ENCODE measurements around the gene AP4B1.
"Not testable (repeated sequence)": the region's sequence is repeated elsewhere in the genome, so short reads cannot be mapped to it uniquely, and the experiment has no call there.

AP4B1 gene

DNA sequence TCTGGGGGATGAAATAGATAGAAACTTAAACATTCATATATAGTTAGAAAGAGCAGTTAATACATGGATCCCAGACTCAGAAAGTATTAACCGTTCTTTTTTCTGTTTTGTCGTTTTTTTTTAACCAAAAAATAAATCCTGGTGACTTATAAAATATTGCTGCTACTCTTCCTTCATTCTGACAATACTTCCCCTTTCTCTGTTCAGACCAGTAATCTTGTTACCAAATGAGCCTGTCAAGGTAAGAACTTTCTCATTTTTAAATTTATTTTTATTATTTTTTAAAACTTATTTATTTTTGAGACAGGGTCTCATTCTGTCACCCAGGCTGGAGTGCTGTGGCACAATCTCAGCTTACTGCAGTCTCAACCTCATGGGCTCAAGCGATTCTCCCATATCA, 46.8 kb downstream of the AP4B1 start:
- no peak for DNase-seq (ENCODE audit: low spot score)

DNA sequence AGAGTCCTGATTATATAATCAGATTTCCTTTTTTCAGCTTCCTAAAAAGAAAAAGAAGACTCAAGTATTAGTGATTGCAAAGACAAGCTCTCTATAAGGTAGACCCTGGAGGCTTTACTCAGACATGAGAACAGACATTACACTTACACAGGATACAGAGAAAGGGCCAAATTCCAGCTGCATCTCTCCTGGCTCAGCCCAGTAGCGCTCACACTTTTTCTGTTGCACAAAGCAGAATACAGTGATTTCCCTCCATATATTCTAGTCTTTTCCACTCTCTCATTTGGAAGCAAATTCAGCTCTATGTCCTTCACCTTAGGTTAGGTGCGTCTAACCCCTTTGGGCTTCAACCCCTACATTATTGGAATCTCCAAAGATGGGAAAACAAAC, 48.2 kb downstream of the AP4B1 start:
- DNase-seq (ENCODE audit: low spot score), result no peak

DNA sequence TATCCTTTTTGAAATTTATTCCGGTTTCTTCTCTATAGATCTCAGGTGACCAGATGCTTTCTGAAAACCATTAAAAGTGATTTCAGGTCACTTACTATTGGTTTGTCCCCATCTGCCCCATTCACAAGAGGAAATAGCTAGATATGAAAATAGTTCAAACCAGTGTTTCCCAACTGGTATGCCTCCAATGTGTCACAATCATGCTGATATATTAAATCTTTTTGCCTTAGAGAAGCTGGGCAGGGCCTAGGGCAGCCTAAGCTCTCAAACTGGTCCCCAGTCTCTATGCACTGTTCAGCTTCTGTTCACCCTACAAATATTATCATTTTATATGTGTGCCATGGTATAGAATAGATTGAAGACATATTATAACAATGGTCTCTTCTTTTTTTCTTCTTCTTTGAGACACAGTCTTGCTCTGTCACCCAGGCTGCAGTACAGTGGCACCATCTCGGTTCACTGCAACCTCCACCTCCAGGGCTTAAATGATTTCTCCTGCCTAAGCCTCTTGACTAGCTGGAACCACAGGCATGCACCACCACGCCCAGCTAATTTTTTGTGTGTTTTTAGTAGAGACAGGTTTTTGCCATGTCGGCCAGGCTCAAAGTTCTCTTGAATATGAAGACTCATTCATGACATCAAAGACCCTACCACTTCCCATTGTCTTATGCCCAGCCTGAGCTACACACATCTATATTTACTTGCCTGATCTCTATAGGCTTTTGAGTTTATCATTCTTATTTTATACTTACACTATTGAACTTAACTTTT, 48.8 kb downstream of the AP4B1 start:
- DNase-seq (ENCODE audit: low spot score), result no peak

DNA sequence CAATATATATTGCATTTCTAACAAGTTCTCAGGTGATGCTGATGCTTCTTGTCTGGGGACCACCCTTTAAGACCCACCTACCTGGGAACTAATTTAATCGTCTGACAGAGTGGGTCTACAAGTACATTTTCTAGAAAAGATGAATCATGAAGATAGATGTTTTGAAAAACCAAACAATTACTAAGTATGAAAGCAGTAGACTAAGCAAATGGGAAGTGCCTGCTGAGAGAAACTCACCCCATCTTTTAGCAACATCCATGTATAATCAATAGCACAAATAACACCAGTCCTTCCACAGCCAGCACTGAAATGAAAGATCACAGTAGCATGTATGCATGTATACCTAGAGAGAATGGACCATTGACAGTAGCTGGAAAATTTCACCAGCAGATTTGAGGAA, 50.4 kb downstream of the AP4B1 start:
- no peak for DNase-seq (ENCODE audit: low spot score)

DNA sequence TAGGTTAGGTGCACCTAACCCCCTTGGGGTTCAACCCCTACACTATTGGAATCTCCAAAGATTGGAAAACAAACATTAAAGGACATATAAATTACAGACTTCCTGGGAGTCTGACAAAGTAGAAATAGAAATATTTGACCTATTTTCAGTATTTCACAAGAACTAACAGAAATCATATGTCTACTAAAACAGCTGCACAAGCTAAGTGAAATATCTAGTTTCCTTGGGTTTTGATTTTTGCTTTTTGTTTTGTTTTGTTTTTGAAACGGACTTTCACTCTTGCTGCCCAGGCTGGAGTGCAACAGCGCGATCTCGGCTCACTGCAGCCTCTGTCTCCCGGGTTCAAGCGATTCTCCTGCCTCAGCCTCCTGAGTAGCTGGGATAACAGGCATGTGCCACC, 51.9 kb downstream of the AP4B1 start:
- not testable (repeated sequence) for DNase-seq (ENCODE audit: low spot score)

- no peak for DNase-seq (ENCODE audit: low spot score)
Observed at GRCh38 chr1:113850127-113850796, 54.3 kb downstream of the AP4B1 start.

GRCh38 chr1:113849072-113849471, 55.5 kb downstream of the AP4B1 start:
- DNase-seq (ENCODE audit: low spot score), result no peak

DNA sequence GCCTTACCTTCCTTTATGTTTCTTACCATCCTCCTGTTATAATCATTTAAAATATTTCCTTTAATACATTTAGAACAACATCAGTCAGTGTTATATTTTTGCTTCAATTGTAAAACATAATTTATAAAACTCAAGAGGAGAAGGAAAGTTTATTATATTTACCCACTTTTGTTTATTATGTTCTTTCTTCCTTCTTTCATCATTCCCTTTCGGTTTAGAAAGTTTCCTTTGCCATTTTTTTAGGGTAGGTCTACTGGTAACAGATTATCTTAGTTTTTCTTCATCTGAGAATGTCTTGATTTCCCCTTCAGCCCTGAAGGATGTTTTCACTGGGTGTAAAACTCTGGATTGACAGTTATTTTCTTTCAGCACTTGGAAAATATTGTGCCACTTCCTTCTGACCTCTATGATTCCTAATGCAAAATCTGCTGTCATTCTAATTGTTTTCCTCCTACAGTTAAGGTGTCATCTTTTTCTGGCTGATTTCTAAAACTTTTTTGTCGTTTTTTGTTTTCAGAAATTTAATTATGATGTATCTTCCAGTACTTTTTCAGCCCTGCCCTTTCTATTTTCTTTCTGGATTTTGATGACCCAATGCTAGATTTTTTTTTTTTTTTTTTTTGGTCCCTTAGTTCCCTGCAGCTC, 58.1 kb downstream of the AP4B1 start:
- no peak for DNase-seq (ENCODE audit: low spot score)

Data from COLO829 (cell line).